Activated naive CD4-positive, alpha-beta T cell treated with anti-CD3 and anti-CD28 coated beads, Interleukin-2, amount 50 U/mL, for 24 hours (primary cell): Measurements from ENCODE around the gene GSTT4.

Experiments
- H3K27ac Mint-ChIP-seq: one replicate; pipeline ENCODE4 v1.8.0; 2021; ENCODE audit warnings: mild to moderate bottlenecking, mixed read lengths
- H3K27me3 Mint-ChIP-seq: one replicate; pipeline ENCODE4 v1.8.0; 2021; ENCODE audit warnings: mixed read lengths
- H3K36me3 Mint-ChIP-seq: one replicate; pipeline ENCODE4 v1.8.0; 2021; ENCODE audit warnings: mixed read lengths
- H3K4me1 Mint-ChIP-seq: one replicate; pipeline ENCODE4 v1.8.0; 2021; ENCODE audit warnings: mixed read lengths
- H3K4me3 Mint-ChIP-seq: one replicate; pipeline ENCODE4 v1.8.0; 2021; ENCODE audit warnings: mild to moderate bottlenecking, mixed read lengths
- H3K9me3 Mint-ChIP-seq: one replicate; pipeline ENCODE4 v1.8.0; 2021; ENCODE audit warnings: mixed read lengths

Gene GSTT4

DNA sequence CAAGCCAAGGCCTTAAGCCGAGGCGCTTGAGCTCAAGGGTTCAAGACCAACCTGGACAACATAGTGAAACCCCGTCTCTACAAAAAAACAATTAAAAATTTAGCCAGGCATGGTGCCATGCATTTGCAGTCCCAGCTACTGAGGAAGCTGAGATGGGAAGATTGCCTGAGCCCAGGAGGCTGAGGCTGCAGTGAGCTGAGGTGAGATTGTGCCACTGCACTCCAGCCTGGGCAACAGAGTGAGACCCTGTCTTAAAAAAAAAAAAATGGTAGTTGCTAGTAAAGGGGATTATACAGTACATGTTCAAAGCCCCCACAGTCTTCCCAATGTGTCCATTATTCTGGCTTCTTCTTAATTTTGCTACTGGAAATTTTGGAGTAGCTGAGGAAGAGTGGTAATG is 24.1 kb upstream of the GSTT4 start:
- peaks cover 82% of the 10 kb centered on the region for H3K4me1 Mint-ChIP-seq

DNA sequence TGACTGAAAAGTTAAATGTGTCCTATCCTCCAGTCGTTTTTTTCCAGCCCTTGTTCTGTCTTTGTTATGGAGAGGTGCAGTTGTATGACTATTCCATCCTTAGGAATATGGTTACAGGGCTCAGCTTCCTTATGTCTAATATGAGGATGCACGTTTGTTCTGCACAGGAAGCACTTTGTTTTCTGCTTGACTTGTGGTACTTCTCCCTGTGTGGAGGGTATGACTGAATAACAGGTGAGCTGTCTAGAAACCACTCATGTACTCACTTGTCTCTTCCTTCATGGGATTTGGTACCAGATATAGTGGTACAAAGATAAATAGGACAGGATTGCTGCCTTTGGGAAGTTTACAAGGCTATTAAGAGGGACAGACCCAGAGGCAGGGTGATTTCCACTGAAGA is 23.3 kb upstream of the GSTT4 start:
- peaks cover 28% of the 10 kb centered on the region for H3K36me3 Mint-ChIP-seq
- peaks cover 82% of the 10 kb centered on the region for H3K4me1 Mint-ChIP-seq
- H3K27me3 Mint-ChIP-seq, result no peaks in the 10 kb centered on the region
- peak overlapping the region; percentile 23 for H3K27ac Mint-ChIP-seq
- H3K4me3 Mint-ChIP-seq, result no peak overlapping the region
- H3K9me3 Mint-ChIP-seq, result peaks cover 9% of the 10 kb centered on the region

More for the DNA sequence above, 24.1 kb upstream of the GSTT4 start:
- H3K27me3 Mint-ChIP-seq, result no peaks in the 10 kb centered on the region
- no peak overlapping the region for H3K27ac Mint-ChIP-seq
- H3K4me3 Mint-ChIP-seq, result no peak overlapping the region
- peaks cover 7% of the 10 kb centered on the region for H3K9me3 Mint-ChIP-seq
- peaks cover 27% of the 10 kb centered on the region for H3K36me3 Mint-ChIP-seq

DNA sequence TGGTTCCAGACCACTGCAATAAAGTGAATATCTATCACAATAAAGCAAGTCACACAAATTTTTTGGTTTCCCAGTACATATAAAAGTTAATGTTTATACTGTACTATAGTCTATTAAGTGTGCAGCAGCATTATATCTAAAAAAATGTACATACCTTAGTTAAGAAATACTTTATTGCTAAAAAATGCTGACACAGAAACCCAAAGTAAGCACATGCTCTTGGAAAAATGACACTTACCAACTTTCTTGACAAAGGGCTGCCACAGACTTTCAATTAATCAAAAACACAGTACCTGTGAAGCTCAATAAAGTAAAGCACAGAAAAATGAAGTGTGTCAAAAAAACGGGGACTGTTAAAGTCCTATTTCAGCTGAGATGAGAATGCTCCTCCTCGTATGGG is 22.7 kb upstream of the GSTT4 start:
- Mint-ChIP-seq H3K36me3 (peaks cover 29% of the 10 kb centered on the region), H3K27me3 (no peaks in the 10 kb centered on the region), H3K27ac (no peak overlapping the region), H3K4me3 (no peak overlapping the region), H3K4me1 (peaks cover 84% of the 10 kb centered on the region), H3K9me3 (peaks cover 9% of the 10 kb centered on the region)

DNA sequence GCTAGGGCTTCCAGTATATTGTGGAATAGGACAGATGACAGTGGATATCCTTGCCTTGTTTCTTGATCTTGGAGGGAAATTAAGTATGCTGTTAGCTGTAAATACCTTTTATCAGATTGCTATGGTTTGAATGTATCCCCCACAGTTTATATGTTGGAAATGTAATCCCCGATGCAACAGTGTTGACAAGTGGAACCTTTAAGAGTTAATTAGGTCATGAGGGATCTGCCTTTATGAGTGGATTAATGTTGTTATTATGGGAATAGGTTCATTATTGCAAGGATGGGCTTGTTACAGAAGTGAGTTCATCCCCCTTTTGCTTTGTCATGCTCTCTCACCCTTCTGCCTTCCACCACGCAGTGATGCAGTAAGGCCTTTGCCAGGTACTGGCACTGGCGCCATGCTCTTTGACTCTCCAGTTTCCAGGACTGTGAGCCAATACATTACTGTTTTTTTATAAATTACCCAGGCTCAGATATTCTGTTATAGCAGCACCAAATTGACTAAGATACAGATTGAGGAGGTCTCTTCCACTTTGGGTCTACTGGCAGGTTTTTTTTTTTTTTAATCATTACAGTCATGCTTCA is 22.2 kb upstream of the GSTT4 start:
- Mint-ChIP-seq H3K27me3 (no peaks in the 10 kb centered on the region), H3K9me3 (peaks cover 9% of the 10 kb centered on the region), H3K4me3 (no peak overlapping the region), H3K27ac (peak overlapping the region; percentile 18), H3K4me1 (peaks cover 84% of the 10 kb centered on the region), H3K36me3 (peaks cover 30% of the 10 kb centered on the region)

DNA sequence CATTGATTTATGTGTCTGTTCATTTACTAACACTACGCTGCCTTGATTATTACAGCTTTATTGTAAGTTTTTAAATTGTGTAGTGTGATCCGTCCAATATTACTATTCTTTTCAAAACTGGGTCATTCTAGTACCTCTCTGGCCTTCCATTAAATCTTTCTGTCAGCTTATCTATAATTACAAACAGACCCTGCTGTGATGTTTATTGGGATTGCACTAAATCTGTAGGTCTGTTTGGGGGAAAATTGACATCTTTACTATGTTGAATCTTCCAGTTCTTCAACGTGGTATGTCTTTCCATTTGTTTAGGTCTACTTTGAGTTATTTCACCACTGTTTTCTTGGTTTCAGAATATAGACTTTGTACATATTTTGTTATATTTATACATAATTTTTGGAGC is 21.5 kb upstream of the GSTT4 start:
- Mint-ChIP-seq H3K9me3 (peaks cover 9% of the 10 kb centered on the region), H3K4me3 (no peak overlapping the region), H3K36me3 (peaks cover 31% of the 10 kb centered on the region), H3K27me3 (no peaks in the 10 kb centered on the region), H3K27ac (peak overlapping the region; percentile 31), H3K4me1 (peaks cover 84% of the 10 kb centered on the region)

DNA sequence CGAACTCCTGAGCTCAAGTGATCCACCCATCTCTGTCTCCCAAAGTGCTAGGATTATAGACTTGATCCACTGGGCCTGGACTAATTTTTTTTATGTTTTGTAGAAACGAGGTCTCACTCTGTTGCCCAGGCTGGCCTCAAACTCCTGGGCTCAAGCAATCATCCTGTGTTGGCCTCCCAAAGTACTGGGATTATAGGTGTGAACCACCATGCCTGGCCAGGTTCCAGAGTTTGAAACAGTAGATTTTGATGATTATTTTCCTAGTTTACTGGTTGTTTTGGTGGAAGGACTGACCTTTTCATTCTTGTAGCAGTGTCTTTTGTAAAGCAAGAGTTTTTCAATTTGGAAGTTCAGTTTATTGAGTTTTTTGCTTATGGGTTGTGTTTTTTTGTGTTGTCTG is 20.8 kb upstream of the GSTT4 start:
- H3K36me3 Mint-ChIP-seq, result peaks cover 31% of the 10 kb centered on the region
- H3K4me1 Mint-ChIP-seq, result peaks cover 80% of the 10 kb centered on the region

DNA sequence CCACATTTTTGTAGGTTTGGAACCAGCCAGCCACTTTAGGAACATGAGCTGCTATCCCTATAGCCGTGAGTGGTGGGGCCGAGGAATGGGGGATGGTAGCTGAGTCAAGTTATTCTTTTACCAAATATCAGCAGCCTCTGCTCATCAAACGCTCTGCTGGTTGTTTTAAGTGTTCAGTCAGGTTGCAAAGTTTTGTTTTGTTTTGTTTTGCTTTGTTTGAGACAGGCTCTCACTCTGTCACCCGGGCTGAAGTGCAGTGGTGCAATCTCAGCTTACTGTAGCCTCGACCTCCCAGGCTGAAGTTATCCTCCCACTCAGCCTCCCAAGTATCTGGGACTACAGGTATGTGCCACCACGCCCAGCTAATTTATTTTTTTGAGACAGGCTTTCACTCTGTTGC is 20.2 kb upstream of the GSTT4 start:
- Mint-ChIP-seq H3K36me3 (peaks cover 31% of the 10 kb centered on the region), H3K4me3 (no peak overlapping the region), H3K9me3 (peaks cover 9% of the 10 kb centered on the region), H3K27ac (no peak overlapping the region), H3K4me1 (peaks cover 78% of the 10 kb centered on the region), H3K27me3 (no peaks in the 10 kb centered on the region)

More for the DNA sequence above, 20.8 kb upstream of the GSTT4 start:
- H3K9me3 Mint-ChIP-seq, result peaks cover 9% of the 10 kb centered on the region
- no peak overlapping the region for H3K27ac Mint-ChIP-seq
- no peak overlapping the region for H3K4me3 Mint-ChIP-seq
- H3K27me3 Mint-ChIP-seq, result no peaks in the 10 kb centered on the region

DNA sequence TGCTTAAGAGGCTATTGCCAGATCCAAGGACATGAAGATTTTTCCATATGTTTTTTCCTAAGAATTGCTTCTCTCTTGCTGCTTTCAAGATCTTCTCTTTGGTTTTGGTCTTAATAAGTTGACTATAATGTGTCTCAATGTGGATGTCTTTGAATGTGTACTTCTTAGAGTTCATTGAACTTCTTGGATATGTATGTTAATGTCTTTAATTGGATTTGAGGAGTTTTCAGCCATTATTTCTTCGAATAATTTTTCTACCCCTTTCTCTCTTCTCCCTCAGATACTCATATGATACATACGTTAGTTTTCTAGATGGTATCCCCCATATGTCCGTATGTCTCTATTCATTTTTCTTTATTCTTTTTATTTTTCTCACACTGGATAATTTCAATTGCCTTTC is 19.1 kb upstream of the GSTT4 start:
- Mint-ChIP-seq H3K9me3 (peaks cover 9% of the 10 kb centered on the region), H3K27ac (peak overlapping the region; percentile 86), H3K27me3 (no peaks in the 10 kb centered on the region), H3K4me3 (peak overlapping the region; percentile 38), H3K4me1 (peaks cover 70% of the 10 kb centered on the region), H3K36me3 (peaks cover 29% of the 10 kb centered on the region)

DNA sequence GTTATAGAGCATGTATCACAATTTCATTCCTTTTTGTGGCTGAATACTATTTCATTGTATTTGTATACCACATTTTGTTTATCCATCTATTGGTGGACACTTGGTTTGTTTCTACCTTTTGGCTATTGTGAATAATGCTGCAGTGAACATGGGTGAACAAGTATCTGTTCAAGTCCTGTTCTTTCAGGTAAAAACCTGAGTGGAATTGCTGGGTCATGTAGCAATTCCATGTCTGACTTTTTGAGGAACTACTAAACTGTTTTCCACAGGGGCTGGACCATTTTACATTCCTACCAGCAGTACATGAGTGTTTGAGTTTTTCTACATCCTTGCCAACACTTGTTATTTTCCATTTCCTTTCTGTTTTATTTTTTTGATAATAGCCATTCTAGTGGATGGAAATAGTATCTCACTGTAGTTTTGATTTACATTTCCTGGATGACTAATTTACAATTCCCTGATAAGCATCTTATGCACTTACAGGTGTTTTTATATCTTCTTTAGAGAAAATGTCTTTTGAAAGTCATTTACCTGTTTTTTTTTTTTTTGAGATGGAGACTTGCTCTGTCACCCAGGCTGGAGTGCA is 18.0 kb upstream of the GSTT4 start:
- peak overlapping the region; percentile 94 for H3K27ac Mint-ChIP-seq
- peaks cover 31% of the 10 kb centered on the region for H3K36me3 Mint-ChIP-seq
- no peaks in the 10 kb centered on the region for H3K27me3 Mint-ChIP-seq
- H3K4me1 Mint-ChIP-seq, result peaks cover 67% of the 10 kb centered on the region
- peak overlapping the region; percentile 19 for H3K4me3 Mint-ChIP-seq
- H3K9me3 Mint-ChIP-seq, result peaks cover 9% of the 10 kb centered on the region

DNA sequence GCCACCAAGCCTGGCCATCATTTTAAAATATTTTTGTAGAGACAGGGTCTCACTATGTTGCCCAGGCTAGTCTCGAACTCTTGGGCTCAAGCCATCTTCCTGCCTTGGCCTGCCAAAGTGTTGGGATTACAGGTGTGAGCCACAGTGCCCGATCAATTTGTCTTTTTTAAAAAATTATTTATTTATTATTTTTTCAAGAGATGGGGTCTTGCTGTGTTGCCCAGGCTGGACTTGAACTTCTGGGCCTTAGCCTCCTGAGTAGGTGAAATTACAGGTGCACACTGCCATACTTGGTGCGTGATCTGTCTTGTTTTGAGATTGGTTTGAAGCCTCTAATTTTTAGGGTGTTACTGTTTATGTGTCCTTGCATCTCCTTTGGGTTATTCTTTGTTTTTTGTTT is 16.1 kb upstream of the GSTT4 start:
- Mint-ChIP-seq H3K27me3 (no peaks in the 10 kb centered on the region), H3K36me3 (peaks cover 31% of the 10 kb centered on the region), H3K4me1 (peaks cover 59% of the 10 kb centered on the region), H3K9me3 (peaks cover 9% of the 10 kb centered on the region), H3K27ac (no peak overlapping the region), H3K4me3 (no peak overlapping the region)

DNA sequence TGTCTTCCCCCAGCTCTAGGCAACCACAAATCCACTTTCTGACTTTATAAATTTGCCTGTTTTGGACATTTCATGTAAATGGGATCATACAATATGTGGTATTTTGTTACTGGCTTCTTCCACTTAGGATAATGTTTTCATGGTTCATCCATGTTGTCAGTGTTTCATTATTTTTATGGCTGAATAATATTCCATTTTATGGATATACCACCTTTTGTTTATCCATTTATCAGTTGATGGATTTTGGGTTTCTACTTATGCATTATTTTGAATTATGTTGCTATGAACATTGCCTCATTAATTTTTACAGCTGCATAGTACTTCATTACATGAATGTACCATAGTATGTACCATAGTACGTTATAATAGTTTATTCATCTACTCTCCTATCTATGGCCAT is 10.9 kb upstream of the GSTT4 start:
- Mint-ChIP-seq H3K27me3 (no peaks in the 10 kb centered on the region), H3K27ac (no peak overlapping the region), H3K9me3 (no peaks in the 10 kb centered on the region), H3K36me3 (peaks cover 17% of the 10 kb centered on the region), H3K4me1 (peaks cover 43% of the 10 kb centered on the region), H3K4me3 (no peak overlapping the region)

DNA sequence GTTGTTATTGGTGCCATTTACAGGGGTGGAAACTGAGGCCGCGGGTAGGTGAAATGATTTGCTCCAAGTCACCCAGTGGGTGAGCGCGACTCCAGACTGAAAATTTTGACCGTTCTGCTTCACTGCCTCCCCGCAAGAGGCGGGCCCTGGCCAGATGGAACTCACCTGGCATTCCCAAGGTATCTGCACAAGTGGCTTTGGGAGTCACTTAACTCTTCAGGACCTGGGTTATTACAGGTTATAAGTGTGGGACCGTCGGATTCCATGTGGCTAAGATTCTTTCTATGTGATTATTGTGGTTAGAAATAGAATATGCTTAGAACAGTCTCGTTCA is 6.4 kb upstream of the GSTT4 start:
- Mint-ChIP-seq H3K27me3 (no peaks in the 10 kb centered on the region), H3K4me3 (peak overlapping the region; percentile 98), H3K4me1 (peaks cover 24% of the 10 kb centered on the region), H3K36me3 (peaks cover 8% of the 10 kb centered on the region), H3K9me3 (no peaks in the 10 kb centered on the region), H3K27ac (peak overlapping the region; percentile 82)

DNA sequence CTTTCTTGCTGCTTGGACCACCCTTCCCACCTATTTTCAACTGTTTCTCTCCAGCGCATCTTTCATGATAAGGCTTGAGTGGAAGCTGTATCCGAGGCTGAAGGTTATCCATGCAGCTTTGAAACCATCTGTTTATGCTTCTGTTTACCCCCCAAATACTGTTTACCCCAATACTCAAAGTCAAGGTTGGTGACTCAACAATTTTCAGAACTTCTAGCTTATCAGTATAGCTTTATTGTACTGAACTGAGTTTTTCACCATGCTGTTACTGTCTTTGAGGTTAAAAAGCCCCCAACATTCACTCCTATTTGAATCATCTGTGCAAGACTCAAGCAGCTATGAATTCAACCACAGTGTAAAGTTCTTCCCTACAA is 4.8 kb upstream of the GSTT4 start:
- Mint-ChIP-seq H3K27ac (peak overlapping the region; percentile 14), H3K4me1 (peaks cover 21% of the 10 kb centered on the region), H3K27me3 (no peaks in the 10 kb centered on the region), H3K36me3 (peaks cover 1% of the 10 kb centered on the region), H3K9me3 (no peaks in the 10 kb centered on the region), H3K4me3 (peak overlapping the region; percentile 51)

DNA sequence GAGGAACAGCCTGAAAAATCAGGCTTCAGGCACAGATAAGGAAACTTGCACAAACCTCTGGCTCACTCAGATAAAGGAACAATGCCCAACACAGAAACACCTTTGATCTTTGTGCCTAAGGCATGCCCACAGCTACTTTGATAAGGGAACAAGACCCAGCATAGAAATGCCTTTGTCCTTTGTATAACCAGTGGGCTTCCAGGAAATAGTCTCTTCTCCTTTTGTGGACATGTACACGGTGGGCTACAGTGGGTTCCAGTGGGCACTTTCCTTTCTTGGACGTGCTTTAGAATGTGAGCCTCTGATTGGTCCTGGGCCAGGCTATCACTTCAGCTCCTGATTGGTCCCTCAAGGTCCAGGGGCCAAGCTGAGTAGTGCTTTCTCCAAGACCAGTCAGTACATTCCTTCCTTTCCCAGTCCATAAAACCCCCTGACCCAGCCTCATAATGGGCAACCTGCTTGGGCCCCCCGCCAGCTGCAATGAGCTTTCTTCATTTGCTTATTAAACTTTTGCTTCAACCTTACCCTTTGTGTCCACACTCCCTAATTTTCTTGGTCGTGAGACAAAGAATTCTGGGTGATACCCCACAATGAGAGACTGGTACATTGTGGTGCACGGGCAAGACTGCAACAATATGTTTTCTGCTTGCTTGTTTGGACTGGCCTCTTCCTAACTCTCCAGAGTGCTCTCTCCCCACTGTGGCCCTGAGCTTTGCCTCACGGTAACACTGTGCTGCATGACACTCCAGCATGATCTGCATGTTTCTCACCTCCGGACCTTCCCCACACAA is 4.2 kb upstream of the GSTT4 start:
- H3K27ac Mint-ChIP-seq, result no peak overlapping the region
- peaks cover 16% of the 10 kb centered on the region for H3K4me1 Mint-ChIP-seq
- H3K9me3 Mint-ChIP-seq, result no peaks in the 10 kb centered on the region
- H3K27me3 Mint-ChIP-seq, result no peaks in the 10 kb centered on the region
- peaks cover under 1% of the 10 kb centered on the region for H3K36me3 Mint-ChIP-seq
- H3K4me3 Mint-ChIP-seq, result no peak overlapping the region

DNA sequence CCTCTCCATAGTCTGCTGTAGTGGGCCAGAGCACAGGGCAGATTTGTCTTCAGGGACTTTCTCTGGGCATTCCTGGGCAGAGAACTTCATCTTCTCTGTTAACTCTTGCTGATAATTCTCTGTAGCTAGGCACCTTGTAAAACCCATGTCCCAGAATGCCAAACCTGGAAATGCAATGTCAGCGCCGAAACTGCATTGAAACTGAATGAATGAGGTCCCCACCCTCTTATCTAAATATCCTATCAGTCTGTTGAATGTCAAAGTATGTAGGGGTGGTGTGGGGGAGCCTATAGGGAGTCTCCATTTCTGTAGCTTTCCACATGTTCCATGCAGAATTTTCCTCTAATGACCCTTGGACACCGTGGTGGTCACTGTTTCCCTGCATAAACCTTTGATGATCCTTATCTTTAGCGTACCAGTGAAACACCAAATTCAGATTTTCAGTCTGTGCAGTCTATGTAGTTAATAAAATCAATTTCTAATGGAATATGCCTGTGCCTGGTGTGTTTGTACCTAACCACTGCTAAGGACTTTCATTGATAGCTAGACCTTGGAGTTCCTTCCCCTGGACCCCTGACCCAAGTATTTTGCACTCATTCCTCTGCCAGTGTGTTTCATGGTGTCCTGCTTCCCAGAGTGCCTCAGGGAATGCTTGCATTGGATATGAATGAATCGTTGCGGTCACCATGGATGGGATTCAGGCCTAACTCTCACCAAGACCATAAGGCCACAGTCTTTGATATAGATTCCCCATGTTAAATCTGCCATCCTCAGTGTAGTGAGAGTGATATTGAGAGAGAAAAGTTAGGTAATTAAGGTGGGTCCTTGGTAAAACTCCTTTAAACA is 3.4 kb upstream of the GSTT4 start:
- H3K4me1 Mint-ChIP-seq, result peaks cover 10% of the 10 kb centered on the region
- no peaks in the 10 kb centered on the region for H3K36me3 Mint-ChIP-seq
- H3K4me3 Mint-ChIP-seq, result no peak overlapping the region
- H3K27ac Mint-ChIP-seq, result no peak overlapping the region
- H3K9me3 Mint-ChIP-seq, result no peaks in the 10 kb centered on the region
- H3K27me3 Mint-ChIP-seq, result no peaks in the 10 kb centered on the region

DNA sequence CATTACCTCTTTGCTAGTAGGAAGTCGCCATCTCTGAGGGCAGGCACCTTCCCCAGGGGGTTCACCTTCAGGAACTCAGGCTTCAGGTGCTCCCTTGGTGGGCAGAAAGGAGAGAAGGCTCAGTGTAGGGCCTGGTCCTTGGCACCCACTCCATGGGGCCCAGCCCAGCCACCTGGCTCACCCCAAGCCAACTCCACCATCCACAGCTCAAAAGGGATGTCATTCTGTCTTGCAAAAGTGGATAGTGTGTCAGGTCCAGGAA is 2.7 kb upstream of the GSTT4 start:
- no peaks in the 10 kb centered on the region for H3K9me3 Mint-ChIP-seq
- peaks cover 5% of the 10 kb centered on the region for H3K4me1 Mint-ChIP-seq
- no peaks in the 10 kb centered on the region for H3K36me3 Mint-ChIP-seq
- H3K4me3 Mint-ChIP-seq, result no peak overlapping the region
- no peak overlapping the region for H3K27ac Mint-ChIP-seq
- H3K27me3 Mint-ChIP-seq, result no peaks in the 10 kb centered on the region
